Smooth muscle cell (in vitro differentiated cells): ENCODE measurements around the gene SCFD2. TPM values are rescaled to one million over a fixed set of nuclear protein-coding genes. Genes with fewer than 3 reads are reported as not detected.
A peak's percentile ranks its signal among the peaks of the same experiment; 100 is the strongest.

ENCODE experiments used
- DNase-seq: peaks from one replicate; lab custom pipeline; 2025; ENCODE audit not compliant: unreplicated experiment; lab: John Stamatoyannopoulos, UW
- H2AFZ ChIP-seq: fragments of 200-600 bp; sonication (generic); 2 replicates; pipeline ENCODE4 v1.6.0; 2016; ENCODE audit warnings: antibody characterized with exemption, low read depth, mild to moderate bottlenecking
- H3F3A ChIP-seq: fragments of 200-600 bp; sonication (generic); 2 replicates; pipeline ENCODE4 v1.6.0; 2017; ENCODE audit warnings: antibody characterized with exemption, low read depth
- H3K27ac ChIP-seq: fragments of 200-600 bp; sonication (generic); 2 replicates; pipeline ENCODE4 v1.5.1; 2016; ENCODE audit warnings: low read depth, mild to moderate bottlenecking
- H3K27me3 ChIP-seq: fragments of 200-600 bp; sonication (generic); 2 replicates; pipeline ENCODE4 v1.6.1; 2016; ENCODE audit warnings: low read depth, mild to moderate bottlenecking
- H3K36me3 ChIP-seq: fragments of 200-600 bp; sonication (generic); 2 replicates; pipeline ENCODE4 v1.5.1; 2016; ENCODE audit warnings: low read depth
- H3K4me1 ChIP-seq: fragments of 200-600 bp; sonication (generic); 2 replicates; pipeline ENCODE4 v1.5.1; 2016; ENCODE audit warnings: low read depth
- H3K4me2 ChIP-seq: fragments of 200-600 bp; sonication (generic); 2 replicates; pipeline ENCODE4 v1.6.0; 2016; ENCODE audit warnings: mild to moderate bottlenecking
- H3K4me3 ChIP-seq: fragments of 200-600 bp; sonication (generic); 2 replicates; pipeline ENCODE4 v1.5.1; 2016; ENCODE audit warnings: mild to moderate bottlenecking
- H3K79me2 ChIP-seq: fragments of 200-600 bp; sonication (generic); 2 replicates; pipeline ENCODE4 v1.6.0; 2016; ENCODE audit warnings: low read depth, mild to moderate bottlenecking
- H3K9ac ChIP-seq: fragments of 200-600 bp; sonication (generic); 2 replicates; pipeline ENCODE4 v1.6.0; 2016; ENCODE audit warnings: low read depth
- H3K9me3 ChIP-seq: fragments of 200-600 bp; sonication (generic); replicated peaks from 2 replicates; pipeline ENCODE4 v1.5.1; 2016; ENCODE audit warnings: low read depth
- H4K20me1 ChIP-seq: fragments of 200-600 bp; sonication (generic); 2 replicates; pipeline ENCODE4 v1.6.0; 2016; ENCODE audit warnings: low read depth
- WGBS: methylation state at CpG from one replicate; pipeline ENCODE4 v1.1.7; 2016; ENCODE audit warnings: low lambda C conversion rate; 5-methylcytosine and 5-hydroxymethylcytosine counted together
- polyA plus RNA-seq: library from polyadenylated mRNA; unstranded; fragments of >200 nt; fragmentation: Nextera tagmentation; extraction: Ambion mirVana; gene quantifications from 2 replicates; pipeline ENCODE4 v1.2.1, GENCODE V29; 2016
- total RNA-seq: library from RNA; depleted of rRNA; stranded (reverse); fragments of >200 nt; gene quantifications from 2 replicates; pipeline ENCODE4 v1.2.3, GENCODE V29; 2014
- TF ChIP-seq, protein P1 (sequence below): fragments of 200-600 bp; sonication (generic); IDR thresholded peaks from 2 replicates; pipeline ENCODE4 v1.5.1; 2017; ENCODE audit warnings: borderline replicate concordance, mild to moderate bottlenecking, antibody characterized with exemption; ENCODE audit not compliant: insufficient read depth, poor library complexity, severe bottlenecking

Gene SCFD2
- total and polyA plus RNA-seq, 2 experiments from 2014 or later, result 7.8 to 11.4 TPM

DNA sequence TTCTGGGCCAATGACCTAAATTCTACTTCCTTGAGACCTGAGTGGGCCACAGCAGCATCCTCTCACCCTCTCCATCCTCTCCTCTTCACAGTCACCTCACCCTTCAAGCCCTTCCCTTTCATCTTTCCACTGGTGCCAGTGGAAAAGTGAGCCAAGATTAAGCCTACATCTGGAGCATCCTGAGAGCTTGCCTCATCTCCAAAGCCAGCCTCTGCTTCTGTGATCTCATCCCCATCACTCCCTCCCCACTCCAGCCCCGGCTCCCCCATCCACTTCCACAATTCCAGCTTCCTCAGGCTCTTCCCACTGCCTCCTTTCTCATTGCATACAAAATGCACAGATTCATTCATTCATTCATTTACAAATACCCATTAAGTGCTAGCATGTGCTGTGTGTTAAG lies 513.8 kb downstream of the SCFD2 start:
- H3K27ac ChIP-seq, result no peak overlapping the region
- TF ChIP-seq, protein P1, sequence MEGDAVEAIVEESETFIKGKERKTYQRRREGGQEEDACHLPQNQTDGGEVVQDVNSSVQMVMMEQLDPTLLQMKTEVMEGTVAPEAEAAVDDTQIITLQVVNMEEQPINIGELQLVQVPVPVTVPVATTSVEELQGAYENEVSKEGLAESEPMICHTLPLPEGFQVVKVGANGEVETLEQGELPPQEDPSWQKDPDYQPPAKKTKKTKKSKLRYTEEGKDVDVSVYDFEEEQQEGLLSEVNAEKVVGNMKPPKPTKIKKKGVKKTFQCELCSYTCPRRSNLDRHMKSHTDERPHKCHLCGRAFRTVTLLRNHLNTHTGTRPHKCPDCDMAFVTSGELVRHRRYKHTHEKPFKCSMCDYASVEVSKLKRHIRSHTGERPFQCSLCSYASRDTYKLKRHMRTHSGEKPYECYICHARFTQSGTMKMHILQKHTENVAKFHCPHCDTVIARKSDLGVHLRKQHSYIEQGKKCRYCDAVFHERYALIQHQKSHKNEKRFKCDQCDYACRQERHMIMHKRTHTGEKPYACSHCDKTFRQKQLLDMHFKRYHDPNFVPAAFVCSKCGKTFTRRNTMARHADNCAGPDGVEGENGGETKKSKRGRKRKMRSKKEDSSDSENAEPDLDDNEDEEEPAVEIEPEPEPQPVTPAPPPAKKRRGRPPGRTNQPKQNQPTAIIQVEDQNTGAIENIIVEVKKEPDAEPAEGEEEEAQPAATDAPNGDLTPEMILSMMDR, result no peak
- H3F3A ChIP-seq, result peaks cover 2% of the 10 kb centered on the region
- DNase-seq, result no peak
- H4K20me1 ChIP-seq, result no peaks in the 10 kb centered on the region
- peaks cover 15% of the 10 kb centered on the region for H3K4me1 ChIP-seq
- 78% methylated on average over 1 of the region's 1 CpG for WGBS
- no peaks in the 10 kb centered on the region for H3K9me3 ChIP-seq
- H3K9ac ChIP-seq, result no peak overlapping the region
- no peaks in the 10 kb centered on the region for H3K36me3 ChIP-seq
- H3K27me3 ChIP-seq, result no peaks in the 10 kb centered on the region
- H2AFZ ChIP-seq, result no peak overlapping the region
- no peak overlapping the region for H3K4me2 ChIP-seq
- no peaks in the 10 kb centered on the region for H3K79me2 ChIP-seq
- no peak overlapping the region for H3K4me3 ChIP-seq

DNA sequence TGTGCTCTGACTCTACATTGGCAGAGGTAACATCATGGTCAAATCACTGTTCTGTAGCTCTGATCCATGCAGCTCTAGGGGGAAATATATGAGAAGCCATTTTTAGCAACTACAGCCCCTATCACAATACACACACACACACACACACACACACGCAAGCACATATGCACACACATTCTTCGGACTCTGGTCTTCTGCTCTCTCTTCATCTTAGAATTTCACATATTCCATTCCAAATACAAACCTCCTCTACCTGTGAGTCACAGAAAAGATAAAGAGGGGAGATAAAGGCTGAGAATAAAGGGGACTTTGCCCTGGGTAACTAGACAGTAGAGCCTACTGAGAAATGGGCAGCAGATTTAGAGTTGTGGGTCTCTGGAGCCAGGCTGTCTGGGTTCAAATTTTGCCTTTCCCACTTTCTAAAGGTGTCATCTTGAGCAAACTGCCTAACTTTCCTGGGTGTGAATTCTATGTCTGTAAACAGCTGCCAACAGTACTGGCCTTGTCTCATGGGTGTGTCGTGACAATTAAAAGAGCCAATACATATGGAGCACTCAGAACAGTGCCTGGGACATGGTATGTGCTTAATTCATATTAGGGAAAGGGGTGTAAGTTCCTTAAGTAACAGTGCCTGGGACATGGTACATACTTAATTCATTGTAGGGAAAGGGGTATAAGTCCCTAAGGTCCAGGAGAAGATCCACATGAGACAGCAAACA lies 515.3 kb downstream of the SCFD2 start:
- Histone ChIP-seq H4K20me1 (no peaks in the 10 kb centered on the region), H3K79me2 (no peaks in the 10 kb centered on the region), H3K9ac (no peak overlapping the region), H3K9me3 (no peaks in the 10 kb centered on the region), H3K36me3 (no peaks in the 10 kb centered on the region), H2AFZ (no peak overlapping the region), H3K27ac (no peak overlapping the region), H3K4me3 (no peak overlapping the region), H3K27me3 (no peaks in the 10 kb centered on the region), H3F3A (peaks cover 2% of the 10 kb centered on the region), H3K4me1 (peaks cover 15% of the 10 kb centered on the region), H3K4me2 (no peak overlapping the region)
- 90% methylated on average over 3 of the region's 3 CpGs for WGBS
- no peak for DNase-seq
- TF ChIP-seq, protein P1, result no peak

DNA sequence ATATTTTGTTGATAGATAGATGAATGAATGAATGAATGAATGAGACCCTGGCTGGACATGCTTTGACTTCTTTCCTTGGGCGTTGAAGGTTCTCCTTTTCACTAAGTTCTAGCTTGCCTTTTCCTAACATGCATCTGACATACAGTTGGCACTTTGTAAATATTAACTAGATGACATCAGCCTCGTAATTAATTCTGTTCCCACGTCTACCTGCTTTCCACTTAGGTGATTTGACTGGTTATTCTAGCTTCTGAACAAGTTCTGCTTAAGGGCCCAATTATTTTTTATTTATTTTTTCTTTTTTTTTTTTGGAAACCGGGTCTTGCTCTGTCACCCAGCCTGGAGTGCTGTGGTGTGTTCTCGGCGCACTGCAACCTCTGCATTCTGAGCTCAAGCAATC lies 517.6 kb downstream of the SCFD2 start:
- Histone ChIP-seq H3K9ac (no peak overlapping the region), H3K9me3 (no peaks in the 10 kb centered on the region), H3K4me1 (peaks cover 4% of the 10 kb centered on the region), H3K36me3 (no peaks in the 10 kb centered on the region), H3K4me3 (no peak overlapping the region), H3K4me2 (no peak overlapping the region), H3K79me2 (no peaks in the 10 kb centered on the region), H2AFZ (no peak overlapping the region), H4K20me1 (no peaks in the 10 kb centered on the region), H3K27ac (peak overlapping the region; percentile 37), H3F3A (no peaks in the 10 kb centered on the region), H3K27me3 (no peaks in the 10 kb centered on the region)
- DNase-seq, result no peak
- TF ChIP-seq, protein P1, result no peak
- 87% methylated on average over 6 of the region's 6 CpGs for WGBS

DNA sequence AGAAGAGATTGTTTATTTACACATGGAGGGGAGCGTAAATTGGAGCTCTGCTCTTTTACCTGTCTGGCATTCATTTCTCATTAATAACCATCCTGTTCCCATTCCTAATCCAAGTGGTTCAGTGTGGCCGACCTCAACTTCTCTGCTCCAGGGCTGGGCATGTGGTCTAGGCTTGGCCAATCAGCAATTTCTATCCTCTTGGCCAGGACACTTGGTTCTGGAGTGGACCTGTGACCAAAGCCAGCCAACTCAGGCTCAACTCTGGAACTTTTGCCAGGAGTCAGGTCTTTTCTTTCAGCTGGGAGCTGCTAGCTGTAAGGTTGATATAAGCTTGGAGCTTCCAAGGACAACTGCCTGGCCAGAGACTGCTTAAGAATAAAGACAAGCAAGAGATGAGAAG lies 519.4 kb downstream of the SCFD2 start:
- Histone ChIP-seq H3K79me2 (no peaks in the 10 kb centered on the region), H4K20me1 (no peaks in the 10 kb centered on the region), H3K4me2 (no peak overlapping the region), H3K27me3 (no peaks in the 10 kb centered on the region), H2AFZ (no peak overlapping the region), H3K27ac (no peak overlapping the region), H3K4me1 (peaks cover 18% of the 10 kb centered on the region), H3K36me3 (no peaks in the 10 kb centered on the region), H3K4me3 (no peak overlapping the region), H3K9me3 (no peaks in the 10 kb centered on the region), H3F3A (no peaks in the 10 kb centered on the region), H3K9ac (no peak overlapping the region)
- TF ChIP-seq, protein P1, result no peak
- no peak for DNase-seq
- WGBS, result 100% methylated on average over 2 of the region's 2 CpGs
